Kidney epithelial cell (primary cell): ENCODE results near the gene LCN6. TPM values are rescaled to one million over a fixed set of nuclear protein-coding genes. Genes with fewer than 3 reads are reported as not detected.

Experiments used
- DNase-seq: peaks from one replicate; pipeline ENCODE4 v3.0.0-alpha.2; 2010; ENCODE audit warnings: low read depth
- H3K27me3 ChIP-seq: 2 replicates; pipeline ENCODE4 v1.6.0; 2011; ENCODE audit warnings: low read length; ENCODE audit not compliant: control insufficient read depth, insufficient read depth
- H3K36me3 ChIP-seq: 2 replicates; pipeline ENCODE4 v1.5.1; 2011; ENCODE audit warnings: low read length; ENCODE audit not compliant: control insufficient read depth, insufficient read depth
- H3K4me3 ChIP-seq: 2 replicates; pipeline ENCODE4 v1.5.1; 2011; ENCODE audit warnings: low read depth, mild to moderate bottlenecking, control low read depth, low read length
- total RNA-seq: library from RNA; depleted of rRNA; stranded (reverse); fragments of >200 nt; gene quantifications from 2 replicates; pipeline ENCODE4 v1.2.3, GENCODE V29; 2015
- TF ChIP-seq, protein P1 (sequence below): IDR thresholded peaks from 2 replicates; pipeline ENCODE4 v1.5.1; 2011; ENCODE audit warnings: mild to moderate bottlenecking, moderate library complexity, low read length, control low read depth, inconsistent platforms; ENCODE audit not compliant: insufficient read depth, poor library complexity, severe bottlenecking

The LCN6 gene
- total RNA-seq, 1 donor from 2014 or later = not detected

DNA sequence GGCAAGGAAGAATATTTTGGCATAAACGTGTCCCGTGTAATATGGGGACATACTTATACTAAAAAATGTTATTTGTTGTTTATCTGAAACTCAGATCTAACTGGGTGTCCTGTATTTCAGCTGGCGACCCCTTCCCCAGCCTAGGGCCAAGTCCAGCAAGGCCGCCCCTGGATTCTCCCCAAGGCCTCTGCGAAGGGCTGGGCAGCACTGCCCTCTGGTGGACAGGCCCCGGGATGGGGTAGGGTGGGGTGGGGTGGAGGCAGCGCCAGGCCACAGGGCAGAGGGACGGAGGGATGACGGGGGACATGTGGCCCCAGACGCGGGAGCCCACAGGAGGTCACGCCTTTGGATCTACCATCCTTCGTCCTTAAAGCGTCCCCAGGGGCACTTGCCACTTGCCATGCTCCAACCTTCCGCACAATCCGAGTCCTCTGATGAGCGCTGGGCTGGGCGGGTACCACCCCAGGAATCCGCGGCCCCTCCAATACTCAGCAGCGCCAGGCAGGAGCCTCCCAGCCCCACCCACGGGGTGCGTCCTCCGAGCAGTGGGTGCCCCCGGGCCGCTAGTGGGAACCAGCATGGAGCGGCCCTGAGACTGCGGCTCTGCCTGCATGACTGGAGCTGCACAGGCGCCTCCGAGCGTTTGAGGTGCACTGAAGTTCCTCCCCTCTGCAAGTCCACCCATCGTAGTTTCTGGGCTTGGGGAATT lies 54.0 kb downstream of the LCN6 start:
- DNase-seq = no peak
- TF ChIP-seq, protein P1, sequence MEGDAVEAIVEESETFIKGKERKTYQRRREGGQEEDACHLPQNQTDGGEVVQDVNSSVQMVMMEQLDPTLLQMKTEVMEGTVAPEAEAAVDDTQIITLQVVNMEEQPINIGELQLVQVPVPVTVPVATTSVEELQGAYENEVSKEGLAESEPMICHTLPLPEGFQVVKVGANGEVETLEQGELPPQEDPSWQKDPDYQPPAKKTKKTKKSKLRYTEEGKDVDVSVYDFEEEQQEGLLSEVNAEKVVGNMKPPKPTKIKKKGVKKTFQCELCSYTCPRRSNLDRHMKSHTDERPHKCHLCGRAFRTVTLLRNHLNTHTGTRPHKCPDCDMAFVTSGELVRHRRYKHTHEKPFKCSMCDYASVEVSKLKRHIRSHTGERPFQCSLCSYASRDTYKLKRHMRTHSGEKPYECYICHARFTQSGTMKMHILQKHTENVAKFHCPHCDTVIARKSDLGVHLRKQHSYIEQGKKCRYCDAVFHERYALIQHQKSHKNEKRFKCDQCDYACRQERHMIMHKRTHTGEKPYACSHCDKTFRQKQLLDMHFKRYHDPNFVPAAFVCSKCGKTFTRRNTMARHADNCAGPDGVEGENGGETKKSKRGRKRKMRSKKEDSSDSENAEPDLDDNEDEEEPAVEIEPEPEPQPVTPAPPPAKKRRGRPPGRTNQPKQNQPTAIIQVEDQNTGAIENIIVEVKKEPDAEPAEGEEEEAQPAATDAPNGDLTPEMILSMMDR = peak; percentile 98
- no peaks in the 10 kb centered on the region for H3K36me3 ChIP-seq
- H3K4me3 ChIP-seq = no peak overlapping the region
- peaks cover 4% of the 10 kb centered on the region for H3K27me3 ChIP-seq

Other genes starting within 250 kb of the LCN6 start
- 40.9 and 52.4 TPM in 2 replicates for gene NOTCH1, start 202.5 kb downstream of the LCN6 start, total RNA-seq
- 56.2 and 58.7 TPM in 2 replicates for gene EGFL7, start 85.6 kb downstream of the LCN6 start, total RNA-seq
- gene AGPAT2, start 61.1 kb downstream of the LCN6 start, total RNA-seq = 72.9 and 81.2 TPM in 2 replicates
- 17.1 and 27.0 TPM in 2 replicates for gene DIPK1B, start 36.0 kb downstream of the LCN6 start, total RNA-seq
- 0.21 TPM in 1 of 2 replicates, not detected in the other for gene LCN10, start 5.6 kb downstream of the LCN6 start, total RNA-seq
- not detected in 2 replicates for gene LCN8, start 9.7 kb upstream of the LCN6 start, total RNA-seq
- not detected in 2 replicates for gene LCN15, start 16.0 kb upstream of the LCN6 start, total RNA-seq
- 69.8 and 79.8 TPM in 2 replicates for gene TMEM141, start 42.8 kb upstream of the LCN6 start, total RNA-seq
- gene CCDC183, start 47.8 kb upstream of the LCN6 start, total RNA-seq = 0.84 and 0.89 TPM in 2 replicates
- 99.3 and 118 TPM in 2 replicates for gene RABL6, start 59.4 kb upstream of the LCN6 start, total RNA-seq
- gene AJM1, start 94.0 kb upstream of the LCN6 start, total RNA-seq = 0.75 and 0.96 TPM in 2 replicates
- gene PHPT1, start 100.9 kb upstream of the LCN6 start, total RNA-seq = 124 and 129 TPM in 2 replicates
- gene MAMDC4, start 103.8 kb upstream of the LCN6 start, total RNA-seq = 3.7 and 6.4 TPM in 2 replicates
- 792 and 948 TPM in 2 replicates for gene EDF1, start 117.8 kb upstream of the LCN6 start, total RNA-seq
- gene TRAF2, start 138.0 kb upstream of the LCN6 start, total RNA-seq = 17.5 and 17.7 TPM in 2 replicates
- gene FBXW5, start 196.2 kb upstream of the LCN6 start, total RNA-seq = 174 and 222 TPM in 2 replicates
- not detected in 2 replicates for gene C8G, start 196.7 kb upstream of the LCN6 start, total RNA-seq
- gene LCN12, start 203.7 kb upstream of the LCN6 start, total RNA-seq = 1.2 TPM in 1 of 2 replicates, not detected in the other
- 2.0 and 3.8 TPM in 2 replicates for gene PTGDS, start 229.0 kb upstream of the LCN6 start, total RNA-seq
- gene LCNL1, start 234.5 kb upstream of the LCN6 start, total RNA-seq = not detected in 2 replicates
- gene PAXX, start 243.9 kb upstream of the LCN6 start, total RNA-seq = 42.2 and 46.8 TPM in 2 replicates
- 0.75 TPM in 1 of 2 replicates, not detected in the other for gene CLIC3, start 248.0 kb upstream of the LCN6 start, total RNA-seq